ENCODE results near the gene C19orf81.

Gene C19orf81

DNA sequence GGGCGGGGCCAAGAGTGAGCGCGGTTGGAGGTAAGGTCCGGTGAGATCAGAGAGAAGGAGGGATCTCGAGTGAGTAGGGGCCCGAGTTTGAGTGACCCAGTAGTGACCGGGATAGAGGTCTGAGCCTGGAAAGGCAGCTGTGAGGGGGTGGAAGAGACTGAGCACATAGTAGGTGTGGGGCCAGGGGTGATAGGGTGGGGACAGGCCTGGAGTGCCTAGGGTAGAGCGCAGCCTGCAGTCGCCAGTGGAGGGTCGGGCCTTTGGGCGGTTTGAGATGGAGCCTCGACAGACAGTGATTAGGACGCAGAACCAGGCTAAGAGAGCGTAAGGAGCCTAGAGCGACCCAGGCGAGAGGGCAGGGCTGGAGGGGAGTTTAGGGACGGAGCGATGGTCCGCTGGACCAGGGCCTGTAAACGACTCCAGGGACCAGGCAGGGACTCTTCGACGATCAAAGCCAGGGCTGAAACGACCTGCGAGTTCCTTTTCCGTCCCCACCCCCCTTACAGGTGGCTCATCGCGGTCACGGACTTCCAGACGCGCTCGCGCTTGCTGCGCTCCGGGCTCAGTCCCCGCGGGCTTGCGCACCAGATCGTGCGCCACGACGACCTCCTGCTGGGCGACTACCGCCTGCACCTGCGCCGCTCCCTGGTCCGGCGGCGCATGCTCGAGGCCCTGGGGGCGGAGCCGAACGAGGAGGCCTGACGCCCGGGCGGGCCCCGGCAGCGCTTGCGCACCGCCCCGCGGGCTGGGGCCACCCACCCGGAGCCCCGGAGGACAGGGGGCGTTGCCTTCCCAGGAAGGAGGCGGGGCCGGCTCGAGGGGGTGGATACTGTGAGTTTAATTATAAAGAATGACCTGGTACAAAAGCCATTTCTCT, 9.4 kb downstream of the C19orf81 start:
- TF ChIP-seq CTCF (IDR thresholded peaks at IDR 0.05; ENCODE audit: insufficient read depth, low read length, missing control alignments) = no peak
- CTCF ChIA-PET = interaction anchor here (1.0 kb wide), 1 partner anchor 13 kb away, joined by 5 read pairs; no protein-coding TSS in a partner anchor
- no peak for DNase-seq (ENCODE audit: low read depth, low spot score)
- POLR2A ChIA-PET = interaction anchor here (0.6 kb wide), 1 partner anchor 113 kb away, joined by 3 read pairs; no protein-coding TSS in a partner anchor
- peak overlapping the region; percentile 64 for H3K4me3 ChIP-seq (ENCODE audit: low read depth, low read length)

DNA sequence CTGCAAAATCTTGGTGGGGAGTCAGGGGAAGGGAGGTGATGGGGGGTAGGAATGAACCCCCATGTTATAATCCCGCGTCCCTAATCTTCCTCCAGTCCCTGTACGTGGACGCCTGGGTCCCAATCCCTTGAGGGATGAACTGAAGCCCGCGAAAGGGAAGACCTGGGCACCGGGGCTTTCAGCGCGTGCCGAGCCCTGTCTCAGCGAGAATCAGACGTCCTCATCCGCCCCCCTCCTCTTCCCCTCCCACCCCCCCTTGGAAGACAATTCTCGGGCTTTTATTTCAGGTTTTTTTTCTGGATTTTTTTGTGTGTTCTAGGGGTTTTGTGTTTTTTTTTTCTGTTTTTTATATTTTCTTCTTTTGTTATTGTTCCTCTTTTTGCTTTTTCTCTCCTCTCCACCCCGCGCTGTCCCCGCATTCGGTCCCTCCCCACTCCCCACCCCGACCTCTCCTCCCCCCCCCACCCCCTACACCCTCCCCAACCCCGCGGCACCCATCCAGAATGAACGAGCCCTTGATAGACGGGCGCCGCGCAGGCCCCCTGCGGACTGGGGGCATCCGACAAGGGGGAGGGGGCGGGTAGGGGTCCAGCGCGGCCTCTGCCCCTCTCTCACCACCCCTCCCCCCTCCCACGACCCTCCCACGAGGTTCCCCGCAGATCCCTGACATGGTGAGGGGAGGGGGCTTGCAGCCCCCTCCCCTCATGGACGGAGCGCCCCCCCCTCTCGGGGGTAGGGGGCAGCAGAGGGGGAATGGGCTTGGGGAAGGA, 10.3 kb downstream of the C19orf81 start:
- ChIA-PET CTCF (interaction anchor here (1.5 kb wide), 1 partner anchor 10 kb away, joined by 19 read pairs; no protein-coding TSS in a partner anchor), POLR2A (no interaction called here)
- no peak for TF ChIP-seq CTCF (IDR thresholded peaks at IDR 0.05; ENCODE audit: insufficient read depth, low read length, missing control alignments)
- DNase-seq (ENCODE audit: low read depth, low spot score) = no peak
- peak overlapping the region; percentile 33; the same call in 1 of the 2 replicates for H3K4me3 ChIP-seq (ENCODE audit: low read depth, low read length)

DNA sequence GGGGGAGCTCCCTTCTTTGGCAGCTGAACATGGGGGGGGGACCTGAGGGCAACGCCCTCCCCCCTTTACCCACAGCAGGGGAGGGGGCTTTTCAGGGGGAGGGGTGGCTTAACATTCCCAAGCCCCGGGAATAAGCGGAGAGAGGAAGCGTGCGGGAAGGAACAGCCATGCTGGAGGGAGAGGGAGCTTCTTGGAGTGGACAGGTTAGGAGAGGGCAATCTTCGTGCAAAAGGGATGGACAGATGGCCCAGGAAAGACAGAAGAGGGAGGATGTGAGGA, 10.8 kb downstream of the C19orf81 start:
- H3K4me3 ChIP-seq (ENCODE audit: low read depth, low read length) = no peak overlapping the region
- no peak for TF ChIP-seq CTCF (IDR thresholded peaks at IDR 0.05; ENCODE audit: insufficient read depth, low read length, missing control alignments)
- POLR2A ChIA-PET = no interaction called here
- no peak for DNase-seq (ENCODE audit: low read depth, low spot score)
- CTCF ChIA-PET = interaction anchor here (1.5 kb wide), 1 partner anchor 10 kb away, joined by 19 read pairs; no protein-coding TSS in a partner anchor

GRCh38 chr19:50661023-50661422, 11.8 kb downstream of the C19orf81 start:
- no peak overlapping the region for H3K4me3 ChIP-seq (ENCODE audit: low read depth, low read length)
- TF ChIP-seq CTCF (IDR thresholded peaks at IDR 0.05; ENCODE audit: insufficient read depth, low read length, missing control alignments) = no peak
- CTCF ChIA-PET = interaction anchor here (1.5 kb wide), 1 partner anchor 9 kb away, joined by 19 read pairs; no protein-coding TSS in a partner anchor
- DNase-seq (ENCODE audit: low read depth, low spot score) = no peak
- POLR2A ChIA-PET = no interaction called here

GRCh38 chr19:50661766-50662650, 12.8 kb downstream of the C19orf81 start:
- CTCF ChIA-PET = interaction anchor here (1.0 kb wide), 1 partner anchor 10 kb away, joined by 3 read pairs; no protein-coding TSS in a partner anchor

More at GRCh38 chr19:50661766-50662650, 12.8 kb downstream of the C19orf81 start:
- POLR2A ChIA-PET = interaction anchor here (0.6 kb wide), 1 partner anchor 54 kb away, joined by 5 read pairs; no protein-coding TSS in a partner anchor
- no peak overlapping the region for H3K4me3 ChIP-seq (ENCODE audit: low read depth, low read length)
- TF ChIP-seq CTCF (IDR thresholded peaks at IDR 0.05; ENCODE audit: insufficient read depth, low read length, missing control alignments) = no peak
- DNase-seq (ENCODE audit: low read depth, low spot score) = no peak
